DOHH2 (cell line): ENCODE measurements around the gene MRPL34.

Experiments
- H3F3A ChIP-seq: fragments of 200-600 bp; sonication (generic), shearing (Covaris generic); 2 replicates; pipeline ENCODE4 v1.6.0; 2016; ENCODE audit warnings: antibody characterized with exemption, mild to moderate bottlenecking; ENCODE audit not compliant: control insufficient read depth, insufficient read depth
- H3K27ac ChIP-seq: fragments of 200-600 bp; sonication (generic); 2 replicates; pipeline ENCODE4 v1.5.1; 2014; ENCODE audit warnings: low read depth, mild to moderate bottlenecking, low read length, moderate library complexity
- H3K27me3 ChIP-seq: fragments of 200-600 bp; sonication (generic); 2 replicates; pipeline ENCODE4 v1.6.1; 2014; ENCODE audit warnings: mild to moderate bottlenecking, low read length, mixed read lengths; ENCODE audit not compliant: control insufficient read depth
- H3K36me3 ChIP-seq: fragments of 200-600 bp; sonication (generic); 2 replicates; pipeline ENCODE4 v1.6.1; 2014; ENCODE audit warnings: mild to moderate bottlenecking, low read length, moderate library complexity, mixed read lengths; ENCODE audit not compliant: control insufficient read depth
- H3K4me1 ChIP-seq: fragments of 200-600 bp; sonication (generic); 2 replicates; pipeline ENCODE4 v1.6.1; 2014; ENCODE audit warnings: mild to moderate bottlenecking, low read length, mixed read lengths; ENCODE audit not compliant: control insufficient read depth
- H3K4me2 ChIP-seq: fragments of 200-600 bp; sonication (generic); 2 replicates; pipeline ENCODE4 v1.6.0; 2014; ENCODE audit warnings: mild to moderate bottlenecking, low read length, moderate library complexity
- H3K4me3 ChIP-seq: fragments of 200-600 bp; sonication (generic); 2 replicates; pipeline ENCODE4 v1.5.1; 2014; ENCODE audit warnings: mild to moderate bottlenecking, low read length, mixed read lengths
- H3K79me2 ChIP-seq: fragments of 200-600 bp; sonication (generic); 2 replicates; pipeline ENCODE4 v1.6.1; 2014; ENCODE audit warnings: mild to moderate bottlenecking, low read length, mixed read lengths; ENCODE audit not compliant: control insufficient read depth
- H3K9me2 ChIP-seq: fragments of 200-600 bp; sonication (generic); replicated peaks from 2 replicates; pipeline ENCODE4 v1.6.1; 2014; ENCODE audit warnings: mild to moderate bottlenecking, low read length, mixed read lengths; ENCODE audit not compliant: control insufficient read depth
- H3K9me3 ChIP-seq: fragments of 200-600 bp; sonication (generic); 2 replicates; pipeline ENCODE4 v1.6.1; 2014; ENCODE audit warnings: antibody characterized with exemption, low read length, mixed read lengths; ENCODE audit not compliant: control insufficient read depth, insufficient read depth
- H4K20me1 ChIP-seq: fragments of 200-600 bp; sonication (generic); 2 replicates; pipeline ENCODE4 v1.6.0; 2014; ENCODE audit warnings: low read depth, mild to moderate bottlenecking, antibody characterized with exemption, low read length, moderate library complexity; ENCODE audit not compliant: control insufficient read depth, insufficient read depth
- CTCF ChIP-seq: fragments of 200-600 bp; sonication (generic); IDR thresholded peaks from one replicate; pipeline ENCODE4 v1.5.1; 2014; ENCODE audit warnings: antibody characterized with exemption, mild to moderate bottlenecking, low read depth, low read length; ENCODE audit not compliant: poor library complexity, severe bottlenecking
- EZH2phosphoT487 ChIP-seq: fragments of 200-600 bp; sonication (generic); IDR thresholded peaks from 2 replicates; pipeline ENCODE4 v1.6.1; 2017; ENCODE audit warnings: borderline replicate concordance, mild to moderate bottlenecking, antibody characterized with exemption, low read length, moderate library complexity, mixed read lengths

The MRPL34 gene

GRCh38 chr19:17319473-17320238 lies 14.0 kb downstream of the MRPL34 start:
- TF ChIP-seq CTCF (no peak), EZH2phosphoT487 (no peak)
- Histone ChIP-seq H3K9me2 (no peaks in the 10 kb centered on the region), H4K20me1 (no peaks in the 10 kb centered on the region), H3K36me3 (peaks cover 40% of the 10 kb centered on the region), H3K4me2 (no peak overlapping the region), H3K4me1 (peaks cover 11% of the 10 kb centered on the region), H3K27me3 (no peaks in the 10 kb centered on the region), H3F3A (no peaks in the 10 kb centered on the region), H3K27ac (no peak overlapping the region), H3K79me2 (no peaks in the 10 kb centered on the region), H3K4me3 (no peak overlapping the region), H3K9me3 (no peaks in the 10 kb centered on the region)

- no peaks in the 10 kb centered on the region for H3K9me3 ChIP-seq
- H3K4me2 ChIP-seq = no peak overlapping the region
- no peak for TF ChIP-seq EZH2phosphoT487
- no peak for TF ChIP-seq CTCF
- H3K79me2 ChIP-seq = no peaks in the 10 kb centered on the region
- H3K4me1 ChIP-seq = peaks cover 11% of the 10 kb centered on the region
- H3F3A ChIP-seq = no peaks in the 10 kb centered on the region
- no peak overlapping the region for H3K4me3 ChIP-seq
- peaks cover 37% of the 10 kb centered on the region for H3K36me3 ChIP-seq
- no peak overlapping the region for H3K27ac ChIP-seq
- H4K20me1 ChIP-seq = no peaks in the 10 kb centered on the region
- H3K27me3 ChIP-seq = no peaks in the 10 kb centered on the region
- no peaks in the 10 kb centered on the region for H3K9me2 ChIP-seq
Measured at GRCh38 chr19:17320435-17320834, 14.8 kb downstream of the MRPL34 start.

GRCh38 chr19:17321655-17322489 lies 16.2 kb downstream of the MRPL34 start:
- no peak overlapping the region for H3K27ac ChIP-seq
- H3K79me2 ChIP-seq = no peaks in the 10 kb centered on the region
- H3K9me3 ChIP-seq = no peaks in the 10 kb centered on the region
- no peak for TF ChIP-seq CTCF
- TF ChIP-seq EZH2phosphoT487 = no peak
- no peak overlapping the region for H3K4me2 ChIP-seq
- H4K20me1 ChIP-seq = no peaks in the 10 kb centered on the region
- peaks cover 11% of the 10 kb centered on the region for H3K4me1 ChIP-seq
- peaks cover 5% of the 10 kb centered on the region for H3F3A ChIP-seq
- no peak overlapping the region for H3K4me3 ChIP-seq
- H3K36me3 ChIP-seq = peaks cover 31% of the 10 kb centered on the region; the same call in 1 of the 2 replicates
- no peaks in the 10 kb centered on the region for H3K27me3 ChIP-seq
- H3K9me2 ChIP-seq = no peaks in the 10 kb centered on the region
